AG09309 (cell line): Measurements from ENCODE around the gene WWC1.

Source experiments
- DNase-seq: peaks from one replicate; pipeline ENCODE4 v3.0.0-alpha.2; 2010; ENCODE audit warnings: low read depth
- H3K4me3 ChIP-seq: 2 replicates; pipeline ENCODE4 v1.5.1; 2011; ENCODE audit warnings: mild to moderate bottlenecking, low read depth, low read length, moderate library complexity; ENCODE audit not compliant: control insufficient read depth
- TF ChIP-seq, protein P1 (sequence below): IDR thresholded peaks from 2 replicates; pipeline ENCODE4 v1.5.1; 2011; ENCODE audit warnings: mild to moderate bottlenecking, low read depth, low read length, inconsistent platforms; ENCODE audit not compliant: insufficient read depth, control insufficient read depth; ENCODE audit errors: missing control alignments

WWC1 gene

GRCh38 chr5:168319774-168320173 is 28.3 kb downstream of the WWC1 start:
- no peak for DNase-seq
- no peak overlapping the region for H3K4me3 ChIP-seq
- TF ChIP-seq, protein P1, sequence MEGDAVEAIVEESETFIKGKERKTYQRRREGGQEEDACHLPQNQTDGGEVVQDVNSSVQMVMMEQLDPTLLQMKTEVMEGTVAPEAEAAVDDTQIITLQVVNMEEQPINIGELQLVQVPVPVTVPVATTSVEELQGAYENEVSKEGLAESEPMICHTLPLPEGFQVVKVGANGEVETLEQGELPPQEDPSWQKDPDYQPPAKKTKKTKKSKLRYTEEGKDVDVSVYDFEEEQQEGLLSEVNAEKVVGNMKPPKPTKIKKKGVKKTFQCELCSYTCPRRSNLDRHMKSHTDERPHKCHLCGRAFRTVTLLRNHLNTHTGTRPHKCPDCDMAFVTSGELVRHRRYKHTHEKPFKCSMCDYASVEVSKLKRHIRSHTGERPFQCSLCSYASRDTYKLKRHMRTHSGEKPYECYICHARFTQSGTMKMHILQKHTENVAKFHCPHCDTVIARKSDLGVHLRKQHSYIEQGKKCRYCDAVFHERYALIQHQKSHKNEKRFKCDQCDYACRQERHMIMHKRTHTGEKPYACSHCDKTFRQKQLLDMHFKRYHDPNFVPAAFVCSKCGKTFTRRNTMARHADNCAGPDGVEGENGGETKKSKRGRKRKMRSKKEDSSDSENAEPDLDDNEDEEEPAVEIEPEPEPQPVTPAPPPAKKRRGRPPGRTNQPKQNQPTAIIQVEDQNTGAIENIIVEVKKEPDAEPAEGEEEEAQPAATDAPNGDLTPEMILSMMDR, result no peak

DNA sequence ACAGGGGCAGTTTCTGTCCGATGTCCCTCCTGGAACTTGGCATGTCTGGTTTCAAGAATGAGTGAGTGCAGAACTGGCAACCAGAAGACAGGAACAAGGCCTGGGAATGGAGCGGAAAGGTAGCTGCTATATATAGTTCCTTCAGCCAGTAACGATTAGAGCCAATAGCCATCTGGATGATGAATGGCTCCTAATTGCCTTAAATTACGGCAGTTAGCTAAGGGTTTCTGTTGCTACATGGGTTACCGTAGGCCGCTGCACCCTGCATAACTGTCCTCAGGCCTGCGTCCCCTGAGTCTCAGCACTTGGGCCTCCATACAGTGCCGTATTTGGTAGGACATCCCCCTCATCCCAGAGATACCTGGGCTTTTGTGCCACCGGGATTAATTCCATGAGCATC is 29.4 kb downstream of the WWC1 start:
- TF ChIP-seq, protein P1, result no peak
- H3K4me3 ChIP-seq, result no peak overlapping the region
- no peak for DNase-seq

DNA sequence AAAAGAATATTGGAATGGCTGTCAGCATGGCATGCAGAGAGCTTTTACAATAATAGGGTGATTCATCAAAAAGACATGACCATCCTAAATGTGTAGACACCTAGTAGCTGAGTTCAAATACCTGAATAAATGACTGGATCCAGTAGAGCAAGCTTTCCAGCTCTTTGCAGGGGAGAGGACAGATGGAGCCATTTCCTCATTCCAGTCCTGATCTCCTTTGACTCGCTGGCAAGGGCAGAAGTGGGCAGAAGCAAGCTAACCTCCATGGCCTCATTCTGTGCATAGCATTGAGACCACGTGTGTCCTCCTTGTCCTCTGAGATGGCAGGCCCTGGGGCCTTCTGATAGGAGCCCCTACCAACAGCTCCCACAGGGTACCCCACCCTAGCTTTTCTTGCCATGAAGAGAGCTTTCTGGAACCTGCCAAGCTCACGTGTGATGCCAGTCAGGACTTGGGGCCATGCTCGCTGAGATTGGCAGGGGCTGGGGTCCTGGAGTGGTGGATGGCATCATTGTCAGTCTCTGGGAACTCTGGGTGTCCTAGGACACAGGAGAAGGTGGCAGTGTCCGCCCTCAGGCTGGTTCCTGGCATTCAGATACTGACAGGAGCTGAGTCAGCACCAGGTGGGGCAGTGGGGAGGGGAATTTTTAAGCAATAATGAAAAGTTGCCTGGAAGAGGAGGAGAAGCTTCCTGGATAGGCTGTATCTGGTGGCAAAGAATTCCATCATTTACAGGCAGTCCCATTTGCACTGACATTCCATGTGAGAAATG is 33.6 kb downstream of the WWC1 start:
- TF ChIP-seq, protein P1, result no peak
- H3K4me3 ChIP-seq, result no peak overlapping the region
- DNase-seq, result no peak

GRCh38 chr5:168327019-168327421 is 35.6 kb downstream of the WWC1 start:
- TF ChIP-seq, protein P1, result no peak
- no peak overlapping the region for H3K4me3 ChIP-seq
- DNase-seq, result no peak

GRCh38 chr5:168327451-168327850 is 36.0 kb downstream of the WWC1 start:
- no peak overlapping the region for H3K4me3 ChIP-seq
- TF ChIP-seq, protein P1, result no peak
- no peak for DNase-seq

GRCh38 chr5:168327994-168328393 is 36.5 kb downstream of the WWC1 start:
- DNase-seq, result no peak
- TF ChIP-seq, protein P1, result no peak
- H3K4me3 ChIP-seq, result no peak overlapping the region
